HG03103 (cell line): Measurements from ENCODE around the gene MIA2.
"Not testable (repeated sequence)": the region's sequence is repeated elsewhere in the genome, so short reads cannot be mapped to it uniquely, and the experiment has no call there.

Experiments
- ATAC-seq: cut with Tn5 transposase; IDR thresholded peaks from one replicate; pipeline ENCODE4 v1.9.1; 2021; ENCODE audit warnings: low read depth; ENCODE audit not compliant: unreplicated experiment

The MIA2 gene

GRCh38 chr14:39319381-39319780 lies 85.7 kb downstream of the MIA2 start:
- no peak for ATAC-seq

- no peak for ATAC-seq
Observed at GRCh38 chr14:39320318-39320717, 86.6 kb downstream of the MIA2 start.

GRCh38 chr14:39322807-39323206 lies 89.1 kb downstream of the MIA2 start:
- no peak for ATAC-seq

- no peak for ATAC-seq
Observed at GRCh38 chr14:39324097-39324496, 90.4 kb downstream of the MIA2 start.

- no peak for ATAC-seq
Observed at GRCh38 chr14:39339003-39339402, 105.3 kb downstream of the MIA2 start.

GRCh38 chr14:39341126-39341525 lies 107.4 kb downstream of the MIA2 start:
- ATAC-seq = not testable (repeated sequence)

- ATAC-seq = no peak
Observed at GRCh38 chr14:39342768-39343167, 109.1 kb downstream of the MIA2 start.

GRCh38 chr14:39343614-39344013 lies 109.9 kb downstream of the MIA2 start:
- ATAC-seq = no peak

- no peak for ATAC-seq
Observed at GRCh38 chr14:39350866-39351265, 117.2 kb downstream of the MIA2 start.

GRCh38 chr14:39351708-39352107 lies 118.0 kb downstream of the MIA2 start:
- ATAC-seq = no peak

- not testable (repeated sequence) for ATAC-seq
Observed at GRCh38 chr14:39359069-39359468, 125.4 kb downstream of the MIA2 start.

- ATAC-seq = no peak
Observed at GRCh38 chr14:39360316-39360715, 126.6 kb downstream of the MIA2 start.

- not testable (repeated sequence) for ATAC-seq
Observed at GRCh38 chr14:39361556-39361955, 127.8 kb downstream of the MIA2 start.

GRCh38 chr14:39364509-39364908 lies 130.8 kb downstream of the MIA2 start:
- ATAC-seq = no peak

GRCh38 chr14:39365354-39365753 lies 131.6 kb downstream of the MIA2 start:
- ATAC-seq = no peak

GRCh38 chr14:39366460-39367386 lies 133.0 kb downstream of the MIA2 start:
- ATAC-seq = no peak

GRCh38 chr14:39367387-39367751 lies 133.7 kb downstream of the MIA2 start:
- no peak for ATAC-seq

- no peak for ATAC-seq
Observed at GRCh38 chr14:39368261-39368959, 134.7 kb downstream of the MIA2 start.

GRCh38 chr14:39369029-39369428 lies 135.3 kb downstream of the MIA2 start:
- no peak for ATAC-seq

- no peak for ATAC-seq
Observed at GRCh38 chr14:39370415-39370814, 136.7 kb downstream of the MIA2 start.

GRCh38 chr14:39372656-39373055 lies 138.9 kb downstream of the MIA2 start:
- no peak for ATAC-seq

- ATAC-seq = no peak
Observed at GRCh38 chr14:39374851-39375250, 141.1 kb downstream of the MIA2 start.
